Measurements from ENCODE around the gene ENKUR.

DNA sequence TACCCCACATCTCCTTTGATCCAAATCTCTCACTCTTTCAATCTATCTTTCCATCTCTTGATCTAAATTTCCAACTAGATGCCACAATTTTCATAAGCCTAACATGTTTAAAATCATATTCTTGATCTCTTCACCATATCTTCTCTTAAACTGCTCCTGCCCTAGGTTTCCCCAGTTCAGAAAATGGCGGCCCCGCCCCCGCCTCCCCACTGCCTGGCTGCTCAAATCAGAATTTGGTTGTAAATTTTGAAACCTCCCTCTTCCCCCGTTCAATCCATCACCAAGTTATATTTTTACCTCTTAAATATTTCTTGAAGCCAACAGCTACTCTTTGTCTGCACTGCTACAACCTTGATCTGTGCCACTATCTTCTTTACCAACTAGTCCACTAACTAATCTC is 36.3 kb downstream of the ENKUR start:
- no peak for TF ChIP-seq CTCF (IDR thresholded peaks at IDR 0.05)
- TF ChIP-seq POLR2A (IDR thresholded peaks at IDR 0.05) = no peak
